Kidney epithelial cell (primary cell): ENCODE results near the gene IFITM5. TPM values are rescaled to one million over a fixed set of nuclear protein-coding genes. Genes with fewer than 3 reads are reported as not detected.
"Not testable (repeated sequence)": the region's sequence is repeated elsewhere in the genome, so short reads cannot be mapped to it uniquely, and the experiment has no call there.

Source experiments
- DNase-seq: peaks from one replicate; pipeline ENCODE4 v3.0.0-alpha.2; 2010; ENCODE audit warnings: low read depth
- H3K27me3 ChIP-seq: 2 replicates; pipeline ENCODE4 v1.6.0; 2011; ENCODE audit warnings: low read length; ENCODE audit not compliant: control insufficient read depth, insufficient read depth
- H3K36me3 ChIP-seq: 2 replicates; pipeline ENCODE4 v1.5.1; 2011; ENCODE audit warnings: low read length; ENCODE audit not compliant: control insufficient read depth, insufficient read depth
- H3K4me3 ChIP-seq: 2 replicates; pipeline ENCODE4 v1.5.1; 2011; ENCODE audit warnings: low read depth, mild to moderate bottlenecking, control low read depth, low read length
- CTCF ChIP-seq: IDR thresholded peaks from 2 replicates; pipeline ENCODE4 v1.5.1; 2011; ENCODE audit warnings: mild to moderate bottlenecking, moderate library complexity, low read length, control low read depth, inconsistent platforms; ENCODE audit not compliant: insufficient read depth, poor library complexity, severe bottlenecking
- total RNA-seq: library from RNA; depleted of rRNA; stranded (reverse); fragments of >200 nt; gene quantifications from 2 replicates; pipeline ENCODE4 v1.2.3, GENCODE V29; 2015

IFITM5 gene
- total RNA-seq, 1 donor from 2014 or later: not detected

- H3K4me3 ChIP-seq: peak overlapping the region; percentile 63
- DNase-seq, H3K27me3 ChIP-seq: not testable (repeated sequence)
Observed at GRCh38 chr11:308740-309665, 9.7 kb upstream of the IFITM5 start.

GRCh38 chr11:307766-308708 lies 8.7 kb upstream of the IFITM5 start, which contains the start of gene IFITM2:
TSS of gene IFITM2 (plus strand) at chr11:307816. CDS start at chr11:308193, 377 bp downstream.
- not testable (repeated sequence) for H3K36me3 ChIP-seq, H3K27me3 ChIP-seq
- DNase-seq: peak; percentile 29
- peak within 1 kb of the TSS; percentile 63 for H3K4me3 ChIP-seq

More at GRCh38 chr11:308740-309665, 9.7 kb upstream of the IFITM5 start:
- not testable (repeated sequence) for H3K36me3 ChIP-seq

GRCh38 chr11:306645-307371 lies 7.5 kb upstream of the IFITM5 start:
- no peak for TF ChIP-seq CTCF
- no peak for DNase-seq
- H3K4me3 ChIP-seq: no peak overlapping the region
- H3K36me3 ChIP-seq: no peaks in the 10 kb centered on the region
- no peaks in the 10 kb centered on the region for H3K27me3 ChIP-seq

- no peaks in the 10 kb centered on the region for H3K27me3 ChIP-seq
- DNase-seq: no peak
- no peak overlapping the region for H3K4me3 ChIP-seq
- no peak for TF ChIP-seq CTCF
- no peaks in the 10 kb centered on the region for H3K36me3 ChIP-seq
Observed at GRCh38 chr11:305844-306211, 6.5 kb upstream of the IFITM5 start.

GRCh38 chr11:304915-305843 lies 5.9 kb upstream of the IFITM5 start:
- Histone ChIP-seq H3K27me3 (peaks cover 4% of the 10 kb centered on the region), H3K4me3 (no peak overlapping the region), H3K36me3 (no peaks in the 10 kb centered on the region)
- DNase-seq: peak; percentile 10
- TF ChIP-seq CTCF: peak; percentile 67

- Histone ChIP-seq H3K36me3 (no peaks in the 10 kb centered on the region), H3K27me3 (peaks cover 10% of the 10 kb centered on the region), H3K4me3 (no peak overlapping the region)
- DNase-seq: no peak
- no peak for TF ChIP-seq CTCF
Observed at GRCh38 chr11:304061-304506, 4.8 kb upstream of the IFITM5 start.
